ENCODE measurements around the gene PLCL2.

The PLCL2 gene

GRCh38 chr3:17047894-17048293 is 163.1 kb downstream of the PLCL2 start:
- DNase-seq: no peak

GRCh38 chr3:17050071-17050470 is 165.3 kb downstream of the PLCL2 start:
- no peak for DNase-seq

- DNase-seq: no peak
Measured at GRCh38 chr3:17050506-17050905, 165.8 kb downstream of the PLCL2 start.

GRCh38 chr3:17052363-17052762 is 167.6 kb downstream of the PLCL2 start:
- DNase-seq: no peak

GRCh38 chr3:17054301-17054981 is 169.7 kb downstream of the PLCL2 start:
- no peak for DNase-seq

GRCh38 chr3:17054982-17055343 is 170.2 kb downstream of the PLCL2 start:
- DNase-seq: no peak

- peak; percentile 98 for DNase-seq
Measured at GRCh38 chr3:17055374-17056276, 170.9 kb downstream of the PLCL2 start.

GRCh38 chr3:17057321-17057720 is 172.6 kb downstream of the PLCL2 start:
- peak; percentile 95 for DNase-seq

- no peak for DNase-seq
Measured at GRCh38 chr3:17059989-17060550, 175.3 kb downstream of the PLCL2 start.

- no peak for DNase-seq
Measured at GRCh38 chr3:17061005-17061404, 176.2 kb downstream of the PLCL2 start.

- no peak for DNase-seq
Measured at GRCh38 chr3:17062736-17063135, 178.0 kb downstream of the PLCL2 start.

- DNase-seq: no peak
Measured at GRCh38 chr3:17063596-17063995, 178.8 kb downstream of the PLCL2 start.

- DNase-seq: no peak
Measured at GRCh38 chr3:17065315-17065714, 180.6 kb downstream of the PLCL2 start.

- DNase-seq: no peak
Measured at GRCh38 chr3:17065881-17066280, 181.1 kb downstream of the PLCL2 start.

GRCh38 chr3:17069754-17070153 is 185.0 kb downstream of the PLCL2 start:
- no peak for DNase-seq

GRCh38 chr3:17070161-17070959 is 185.6 kb downstream of the PLCL2 start:
- DNase-seq: peak; percentile 64

GRCh38 chr3:17074559-17074958 is 189.8 kb downstream of the PLCL2 start:
- DNase-seq: no peak

- DNase-seq: no peak
Measured at GRCh38 chr3:17075358-17075757, 190.6 kb downstream of the PLCL2 start.

GRCh38 chr3:17075907-17076306 is 191.2 kb downstream of the PLCL2 start:
- DNase-seq: no peak

- no peak for DNase-seq
Measured at GRCh38 chr3:17076940-17077605, 192.3 kb downstream of the PLCL2 start.

- no peak for DNase-seq
Measured at GRCh38 chr3:17077606-17078005, 192.9 kb downstream of the PLCL2 start.

- no peak for DNase-seq
Measured at GRCh38 chr3:17078926-17079465, 194.2 kb downstream of the PLCL2 start.

All from fibroblast of skin of scalp (primary cell).